Stimulated activated CD4-positive, alpha-beta T cell treated with anti-CD3 and anti-CD28 coated beads, Interleukin-15, amount 100 ng/mL, for 24 hours (primary cell): ENCODE data around the gene ARGLU1.
A peak's percentile ranks its signal among the peaks of the same experiment; 100 is the strongest.

Experiments
- DNase-seq: peaks from one replicate; pipeline ENCODE4 v3.0.0-alpha.2; 2020

Gene ARGLU1

DNA sequence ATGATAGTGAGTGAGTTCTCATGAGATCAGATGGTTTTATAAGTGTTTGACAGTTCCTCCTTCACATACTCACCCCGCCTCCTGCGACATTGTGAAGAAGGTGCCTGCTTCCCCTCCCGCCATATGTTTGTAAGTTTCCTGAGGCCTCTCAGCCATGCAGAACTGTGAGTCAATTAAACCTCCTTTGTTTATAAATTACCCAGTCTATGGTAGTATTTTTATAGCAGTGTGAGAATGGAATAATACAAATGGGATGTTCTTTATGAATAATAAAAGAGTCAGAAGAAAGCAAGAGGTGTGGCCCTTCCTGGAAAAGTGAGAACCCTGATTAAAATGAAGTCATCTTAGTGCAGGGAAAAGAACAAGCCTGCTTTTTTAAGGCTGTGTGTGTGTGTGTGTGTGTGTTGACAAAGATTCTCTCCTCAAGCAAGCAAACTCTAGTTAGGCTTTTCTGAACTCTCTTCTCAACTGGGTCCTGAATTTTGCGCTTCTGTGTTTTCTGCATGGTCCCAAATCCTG, 18.8 kb upstream of the ARGLU1 start:
- no peak for DNase-seq

DNA sequence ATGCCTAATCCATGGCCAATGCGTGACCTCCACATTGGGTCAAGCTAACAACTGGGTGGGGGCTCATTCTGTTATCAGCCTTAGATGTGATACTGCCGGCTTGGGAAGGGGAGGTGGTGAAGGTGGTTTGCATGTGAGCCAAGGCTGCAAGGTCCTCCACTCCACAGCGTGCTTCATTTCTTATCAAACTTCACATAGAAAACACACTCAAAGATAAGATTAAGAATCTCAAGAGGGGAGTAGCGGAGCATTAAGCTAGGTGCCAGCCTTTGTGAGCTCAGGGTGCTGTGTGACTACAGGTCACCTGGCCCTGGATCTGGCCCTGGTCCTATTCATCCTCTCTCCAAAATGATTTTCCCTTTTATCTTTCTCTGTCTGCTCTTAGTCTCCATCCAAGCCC, 13.3 kb upstream of the ARGLU1 start:
- no peak for DNase-seq

DNA sequence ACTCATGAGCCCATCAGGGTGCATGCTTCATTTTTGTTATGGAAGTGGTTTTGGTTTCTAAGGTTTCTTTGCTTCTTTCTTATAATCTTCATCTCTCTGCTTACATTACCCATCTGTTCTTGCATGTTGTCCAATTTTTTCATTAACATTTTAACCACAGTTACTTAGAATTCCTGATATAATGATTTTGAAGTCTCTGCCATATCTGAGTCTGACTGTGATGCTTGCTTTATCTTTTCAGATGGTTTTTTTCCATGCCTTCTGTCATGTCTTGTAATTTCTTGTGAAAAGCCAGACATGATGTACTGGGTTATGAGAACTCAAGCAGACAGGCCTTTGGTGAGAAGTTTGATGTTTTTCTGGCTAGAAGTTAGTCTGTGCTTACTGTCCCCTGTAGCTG, 8.0 kb upstream of the ARGLU1 start:
- DNase-seq: no peak

DNA sequence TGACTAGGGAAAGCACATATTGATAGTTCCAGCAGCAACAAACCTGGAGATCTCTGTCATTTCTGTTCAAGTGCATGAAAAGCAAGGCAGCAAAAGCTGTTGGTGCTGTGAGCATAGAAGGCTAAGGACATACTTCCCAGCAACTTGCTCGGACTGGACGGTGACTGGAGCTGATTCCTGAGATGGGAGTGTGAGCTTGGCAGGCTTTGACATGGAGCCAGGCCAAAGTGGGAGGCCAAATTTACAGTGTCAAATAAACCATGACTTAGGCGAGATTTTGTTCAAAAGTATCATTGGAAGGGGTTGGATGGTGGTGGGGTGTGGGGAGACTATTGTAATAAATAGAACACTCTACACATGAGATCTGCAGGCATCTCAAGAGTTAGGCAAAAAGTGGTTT, 5.9 kb upstream of the ARGLU1 start:
- DNase-seq: no peak

DNA sequence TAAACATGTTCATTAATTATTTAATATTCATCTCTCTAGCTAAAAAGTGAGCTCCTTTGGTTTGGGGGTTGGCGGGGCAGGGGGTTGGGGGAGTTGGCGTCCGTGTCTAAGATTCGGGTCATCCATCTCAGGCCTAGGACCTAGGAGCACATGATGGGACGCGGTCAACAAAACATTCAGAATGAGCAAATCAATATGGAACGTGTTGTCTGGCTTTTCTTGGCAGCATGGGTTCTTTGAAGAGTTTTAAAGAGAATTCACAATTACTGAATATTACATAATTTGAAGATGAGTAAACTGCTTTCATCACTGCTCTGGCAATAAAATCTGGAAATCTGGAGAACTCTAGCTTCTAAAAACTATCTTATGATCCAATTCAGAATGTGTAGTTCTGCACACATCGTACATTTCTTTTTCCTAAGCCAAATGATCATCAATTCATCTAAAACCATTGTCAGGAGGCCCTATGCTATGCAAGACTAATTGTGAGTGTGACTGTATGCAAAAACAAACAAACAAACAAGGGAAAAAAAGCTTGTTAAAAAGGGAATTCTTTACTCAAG, 5.4 kb upstream of the ARGLU1 start:
- no peak for DNase-seq

DNA sequence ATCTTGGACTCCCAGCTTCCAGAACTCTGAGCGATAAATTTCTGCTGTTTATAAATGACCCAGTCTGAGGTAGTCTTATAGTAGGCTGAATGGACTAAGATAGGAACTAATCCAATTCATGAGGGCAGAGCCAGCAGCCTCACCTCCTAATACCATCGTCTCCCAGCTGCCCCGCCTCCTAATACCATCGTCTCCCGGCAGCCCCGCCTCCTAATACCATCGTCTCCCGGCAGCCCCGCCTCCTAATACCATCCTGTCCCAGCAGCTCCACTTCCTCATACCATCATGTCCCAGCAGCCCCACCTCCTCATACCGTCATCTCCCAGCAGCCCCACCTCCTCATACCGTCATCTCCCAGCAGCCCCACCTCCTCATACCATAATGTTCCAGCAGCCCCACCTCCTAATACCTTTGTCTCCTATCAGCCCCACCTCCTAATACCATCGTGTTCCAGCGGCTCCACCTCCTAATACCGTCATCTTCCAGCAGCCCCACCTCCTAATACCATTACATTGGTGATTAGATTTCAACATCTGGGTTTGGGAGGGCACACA, 2.4 kb upstream of the ARGLU1 start:
- peak; percentile 75 for DNase-seq

DNA sequence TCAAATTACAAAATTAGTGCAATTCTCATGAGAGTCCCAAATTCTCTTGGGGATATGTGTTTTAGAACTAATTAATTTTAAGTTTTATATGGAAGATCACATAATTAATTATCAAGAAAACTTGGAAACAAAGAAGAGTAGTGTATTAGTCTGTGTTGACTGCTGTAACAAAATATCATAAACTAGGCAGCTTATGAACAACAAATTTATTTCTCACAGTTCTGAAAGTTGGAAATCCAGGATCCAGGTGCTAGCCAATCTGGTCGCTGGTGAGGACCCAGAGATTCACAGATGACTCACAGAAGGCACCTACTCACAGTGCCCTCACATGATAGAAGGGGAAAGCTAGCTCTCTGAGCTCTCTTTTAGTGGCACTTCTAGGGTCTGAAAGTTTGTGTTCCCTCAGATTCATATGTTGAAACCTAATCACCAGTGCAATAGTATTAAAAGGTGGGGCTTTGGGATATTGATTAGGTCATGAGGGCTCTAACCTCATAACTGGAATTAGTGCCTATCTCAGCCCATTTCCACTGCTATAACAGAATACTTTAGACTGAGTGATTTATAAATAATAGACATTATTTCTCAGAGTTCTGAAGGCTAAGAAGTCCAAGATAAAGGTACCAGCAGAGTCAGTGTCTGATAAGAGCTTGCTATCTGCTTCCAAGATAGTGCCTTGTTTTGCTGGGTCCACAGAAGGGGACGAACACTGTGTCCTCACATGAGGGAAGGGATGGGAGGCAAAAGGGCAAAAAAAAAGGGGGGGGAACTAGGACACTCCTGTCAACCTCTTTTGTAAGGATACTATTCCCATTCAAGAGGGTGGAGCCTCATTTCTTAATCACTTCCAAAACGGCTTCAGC, 1.5 kb upstream of the ARGLU1 start:
- DNase-seq: no peak

DNA sequence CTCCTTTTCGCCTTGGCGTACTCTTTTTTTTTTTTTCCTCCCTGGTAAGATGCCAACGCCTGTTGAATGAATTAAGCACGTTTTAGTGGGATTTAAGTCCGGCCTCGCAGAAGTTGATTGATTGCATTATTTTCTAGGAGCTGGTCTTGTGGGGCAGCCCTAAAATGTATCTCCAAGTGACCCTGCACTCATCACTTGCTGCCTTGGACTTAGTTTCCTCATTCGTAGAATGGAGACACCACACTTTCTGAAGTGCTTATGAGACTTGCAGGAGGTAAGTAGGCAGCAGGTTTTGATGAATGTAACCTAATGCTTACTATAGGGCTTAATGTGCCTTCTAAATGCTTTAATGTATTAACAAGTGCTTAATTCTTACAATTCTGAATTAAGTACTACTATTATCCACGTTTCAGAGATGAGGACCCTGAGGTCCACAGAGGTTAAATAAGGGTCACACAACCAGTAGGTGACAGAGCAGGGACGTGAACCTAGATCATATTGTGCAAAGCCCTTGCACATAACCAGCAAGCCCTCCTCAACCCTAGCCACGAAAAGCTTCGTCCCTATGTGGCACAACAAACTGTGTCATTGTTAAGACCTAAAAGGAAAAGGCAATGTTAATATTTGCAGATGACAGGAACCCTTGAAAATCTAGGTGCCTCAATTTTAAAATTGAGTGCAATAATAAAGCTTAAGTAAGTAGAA, 514 bp upstream of the ARGLU1 start:
- DNase-seq: no peak

DNA sequence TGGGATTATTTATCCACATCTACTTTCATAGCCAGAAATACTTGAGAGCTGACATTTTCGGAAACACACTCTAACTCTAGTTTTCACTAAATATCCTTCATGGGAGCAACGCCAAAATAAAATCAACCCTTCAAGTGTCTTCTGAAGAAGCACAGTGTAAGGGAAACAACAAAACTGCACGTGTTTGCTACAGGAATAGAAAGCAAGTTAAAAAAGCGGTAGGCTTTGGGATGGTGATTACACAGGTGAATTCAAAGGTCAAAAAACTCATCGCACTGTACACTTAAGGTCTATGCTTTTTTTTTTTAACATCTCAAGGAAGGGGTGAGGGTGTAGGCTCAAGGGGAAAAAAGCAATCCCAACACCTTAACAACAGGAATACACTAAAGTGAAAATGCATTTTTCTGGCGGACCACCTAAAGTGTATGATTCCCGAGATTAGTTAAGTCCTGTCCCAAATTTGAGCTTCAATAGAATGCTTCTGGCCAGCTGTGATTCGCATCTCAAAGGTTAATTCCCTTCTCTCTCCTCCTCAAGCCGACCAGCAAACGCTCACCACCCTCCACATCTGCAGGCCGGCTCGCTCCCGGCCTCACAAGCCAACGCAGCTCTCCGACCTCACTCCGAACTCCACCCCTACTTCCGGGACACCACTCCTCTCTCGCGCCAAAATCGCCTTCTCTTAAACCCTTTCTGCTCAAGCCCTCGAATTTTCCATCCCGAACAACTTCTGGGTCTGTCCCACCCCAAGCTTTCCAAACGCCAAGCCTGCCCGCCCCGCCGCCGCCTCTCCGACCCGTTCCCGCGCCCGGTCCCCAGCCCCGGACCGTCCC, 1.1 kb downstream of the ARGLU1 start:
- peak; percentile 59 for DNase-seq

DNA sequence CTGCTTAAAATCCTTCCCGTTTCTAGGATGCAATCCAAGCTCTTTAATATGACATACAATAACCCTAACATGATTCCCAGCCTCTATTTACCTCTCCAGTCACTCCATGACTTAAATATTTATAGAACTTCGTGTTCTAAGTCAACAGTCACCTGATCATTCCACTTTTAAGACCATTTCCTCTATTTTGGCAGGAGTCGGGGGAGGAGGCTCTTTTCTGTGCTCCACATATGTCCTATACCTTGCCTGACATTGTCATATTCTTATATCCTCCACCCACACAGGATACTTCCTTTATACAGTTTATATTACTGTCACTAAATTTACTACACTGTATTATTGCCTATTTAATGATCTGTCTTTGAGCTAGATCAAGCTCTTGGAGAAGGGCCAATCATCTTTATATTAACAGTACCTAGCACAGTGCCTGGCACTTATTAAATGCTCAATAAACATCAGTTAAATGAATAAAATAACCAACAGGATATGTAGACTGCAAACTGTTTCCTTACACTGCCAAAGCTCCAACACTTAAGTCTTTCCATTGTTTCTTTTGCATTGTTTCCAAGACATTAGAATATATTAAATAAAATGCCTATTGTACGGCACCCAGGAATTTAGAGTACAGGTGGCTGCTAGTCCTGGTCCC, 2.7 kb downstream of the ARGLU1 start:
- DNase-seq: no peak

DNA sequence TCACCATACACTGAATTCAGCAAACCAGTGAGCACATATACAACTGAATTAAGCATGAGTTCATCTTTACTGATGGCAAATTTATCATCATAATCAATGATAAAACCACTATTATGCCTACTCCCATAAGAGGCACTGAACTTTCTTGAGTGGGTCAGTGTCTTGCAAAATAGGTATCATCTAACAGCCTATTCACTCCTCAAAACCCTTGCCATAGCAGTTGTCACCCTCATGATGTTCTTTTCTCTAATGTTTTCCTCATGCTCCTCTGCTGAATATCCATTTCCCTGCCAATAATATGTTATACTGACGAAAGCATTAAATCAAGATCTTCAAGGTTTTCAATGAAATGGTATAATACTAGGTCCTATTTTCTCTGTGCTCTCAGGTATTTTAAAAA, 5.6 kb downstream of the ARGLU1 start:
- no peak for DNase-seq

DNA sequence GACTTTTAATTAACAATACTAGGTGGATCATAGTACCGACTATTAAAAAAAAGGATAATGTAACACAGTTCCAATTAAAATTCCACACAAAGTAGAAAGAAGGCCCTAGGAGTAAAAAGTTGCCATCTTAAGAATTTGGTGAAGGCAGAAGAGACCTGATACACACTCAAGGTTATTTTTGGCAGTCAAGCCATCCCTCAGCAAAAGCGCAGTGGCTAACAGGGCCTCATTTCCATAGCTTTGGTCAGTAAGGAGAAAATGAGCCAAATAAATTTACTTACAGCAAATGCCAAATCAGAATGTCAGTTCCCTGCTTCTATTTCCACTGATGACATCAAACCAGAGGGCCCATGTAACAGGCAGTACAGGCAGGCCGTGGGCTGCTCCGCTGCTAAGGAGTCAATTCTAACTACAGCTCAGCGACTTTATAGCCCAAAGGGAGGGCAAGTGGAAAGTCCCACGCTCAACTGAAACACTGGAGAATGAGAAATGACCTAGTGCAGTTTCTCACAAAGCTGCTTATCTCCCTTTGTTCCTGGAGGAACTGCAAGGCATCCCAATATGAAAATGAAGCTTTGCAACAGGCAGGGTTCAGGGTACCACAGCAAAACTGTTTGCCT, 6.3 kb downstream of the ARGLU1 start:
- peak; percentile 70 for DNase-seq

DNA sequence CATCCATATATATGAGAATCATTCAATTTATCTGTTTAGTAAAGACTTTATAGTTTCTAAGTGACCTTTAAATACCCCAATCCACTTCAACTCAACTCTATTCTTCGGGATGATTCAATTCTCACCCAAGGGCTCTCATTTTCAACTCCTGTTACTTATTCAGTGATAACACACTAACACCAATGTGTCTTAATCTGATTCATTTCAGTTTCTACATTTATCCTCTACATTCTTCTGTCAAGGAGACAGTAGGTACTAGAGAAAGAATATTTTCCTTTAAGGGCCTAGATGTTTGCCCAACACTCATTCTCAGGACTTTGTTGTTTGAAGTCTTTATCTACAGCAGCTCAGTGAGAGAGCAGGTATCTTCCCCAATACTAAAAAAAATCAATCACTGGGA, 7.1 kb downstream of the ARGLU1 start:
- DNase-seq: no peak

DNA sequence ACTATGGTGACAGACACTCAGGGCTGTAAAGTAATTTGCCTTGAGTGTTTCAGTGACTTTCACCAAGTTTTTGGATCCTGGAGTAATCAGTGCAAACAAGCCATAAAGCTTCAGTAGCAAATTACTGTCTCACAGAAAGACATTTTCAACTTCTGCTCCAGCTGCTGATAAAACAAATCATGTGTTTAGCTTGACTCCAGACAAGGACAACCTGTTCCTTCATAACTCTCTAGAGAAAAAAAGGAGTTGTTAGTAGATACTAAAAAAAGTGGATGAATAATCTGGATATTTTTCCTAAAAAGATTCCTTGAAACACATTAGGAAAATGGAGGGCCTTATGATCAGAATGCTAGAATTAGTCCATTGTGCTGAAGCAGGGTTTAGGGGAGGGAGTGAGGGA, 9.4 kb downstream of the ARGLU1 start:
- no peak for DNase-seq

DNA sequence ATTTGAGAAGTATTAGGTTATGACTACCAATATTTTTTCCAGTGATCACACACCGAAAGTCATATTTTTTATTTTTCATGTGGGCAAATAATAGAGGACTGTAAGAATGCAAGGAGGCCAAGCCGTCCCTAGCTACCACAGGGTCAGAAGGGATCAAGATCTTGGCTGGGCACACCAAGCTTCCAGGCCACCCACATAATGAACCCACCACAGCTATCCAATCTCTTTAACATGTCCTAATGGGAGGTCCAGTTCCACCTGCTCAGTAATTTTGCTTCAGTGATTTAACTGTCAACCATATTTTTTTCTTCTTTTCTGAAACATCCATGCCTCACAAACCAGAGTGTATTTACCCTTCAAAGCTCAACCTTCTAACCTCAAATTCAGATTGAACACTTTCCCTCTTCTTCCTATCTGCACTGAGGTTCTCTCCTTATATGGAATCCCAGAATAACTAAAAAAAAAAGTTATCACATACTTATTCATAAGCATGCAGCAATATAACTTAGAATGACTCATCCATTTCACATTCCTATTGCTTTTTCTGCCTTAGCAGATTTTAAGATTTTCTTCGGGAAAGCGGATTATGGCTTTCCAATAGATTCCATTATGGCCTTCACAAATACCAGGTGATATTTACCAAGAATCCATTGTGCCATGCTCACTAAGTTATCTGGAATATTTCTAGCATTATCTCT, 12.2 kb downstream of the ARGLU1 start:
- no peak for DNase-seq

DNA sequence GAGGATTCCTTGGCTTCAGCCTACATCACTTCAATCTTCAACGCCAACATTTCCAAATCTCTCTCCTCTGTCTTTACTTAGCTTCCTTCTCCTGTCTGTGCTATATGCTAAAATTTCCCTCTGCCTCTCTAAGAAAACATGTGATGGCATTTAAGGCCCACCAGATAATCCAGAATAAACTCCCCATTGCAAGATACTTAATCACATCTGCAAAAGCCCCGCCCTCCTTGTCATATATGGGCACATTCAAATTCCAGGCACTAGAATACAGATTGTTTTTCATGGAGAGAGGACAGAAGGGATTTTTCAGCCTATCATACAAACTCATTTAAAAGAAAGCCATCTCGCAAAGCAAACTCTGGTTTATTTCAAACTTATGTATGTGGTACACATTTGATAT, 16.2 kb downstream of the ARGLU1 start:
- no peak for DNase-seq

DNA sequence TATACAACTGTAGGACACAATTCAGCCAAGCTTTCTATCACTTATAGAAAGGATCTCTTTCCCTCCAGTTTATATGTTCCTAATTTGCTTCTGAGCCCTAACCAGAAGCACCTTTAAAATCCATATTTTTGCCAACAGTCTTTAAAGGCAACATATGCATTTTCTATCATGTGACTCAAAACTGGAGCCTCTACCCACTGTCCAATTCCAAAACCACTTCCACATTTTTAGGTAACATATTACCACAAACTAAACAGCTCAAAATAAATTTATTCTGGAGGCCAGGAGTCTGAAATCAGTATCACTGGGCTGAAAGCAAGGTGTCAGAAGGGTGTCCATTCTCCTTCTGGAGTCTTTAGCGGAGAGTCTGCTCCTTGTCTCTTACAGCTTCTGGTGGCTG, 16.6 kb downstream of the ARGLU1 start:
- DNase-seq: no peak

DNA sequence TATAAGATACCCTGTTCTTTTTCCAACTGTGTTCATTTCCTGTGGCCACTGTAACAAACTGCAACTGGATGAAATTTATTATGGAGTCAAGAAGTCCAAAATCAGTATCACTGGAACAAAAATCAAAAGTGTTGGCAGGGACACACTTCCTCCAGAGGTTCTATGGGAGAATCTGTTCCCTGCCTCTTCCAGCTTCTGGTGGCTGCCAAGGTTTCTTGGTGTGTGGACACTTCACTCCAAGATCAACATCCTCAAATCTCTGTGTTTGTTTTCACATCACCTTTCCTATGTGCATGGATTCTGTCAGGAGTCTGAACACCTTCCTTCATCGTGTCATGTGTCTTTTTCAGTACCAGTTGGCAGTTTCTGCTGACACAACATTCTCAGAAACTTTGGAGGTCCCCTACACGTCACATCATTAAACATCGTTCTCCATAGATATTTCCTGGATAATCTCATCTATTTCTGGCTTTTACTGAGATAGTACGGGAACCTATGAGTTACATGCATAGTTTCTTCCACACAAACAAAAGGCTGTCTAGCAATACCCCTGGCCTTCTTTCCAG, 17.3 kb downstream of the ARGLU1 start:
- no peak for DNase-seq

DNA sequence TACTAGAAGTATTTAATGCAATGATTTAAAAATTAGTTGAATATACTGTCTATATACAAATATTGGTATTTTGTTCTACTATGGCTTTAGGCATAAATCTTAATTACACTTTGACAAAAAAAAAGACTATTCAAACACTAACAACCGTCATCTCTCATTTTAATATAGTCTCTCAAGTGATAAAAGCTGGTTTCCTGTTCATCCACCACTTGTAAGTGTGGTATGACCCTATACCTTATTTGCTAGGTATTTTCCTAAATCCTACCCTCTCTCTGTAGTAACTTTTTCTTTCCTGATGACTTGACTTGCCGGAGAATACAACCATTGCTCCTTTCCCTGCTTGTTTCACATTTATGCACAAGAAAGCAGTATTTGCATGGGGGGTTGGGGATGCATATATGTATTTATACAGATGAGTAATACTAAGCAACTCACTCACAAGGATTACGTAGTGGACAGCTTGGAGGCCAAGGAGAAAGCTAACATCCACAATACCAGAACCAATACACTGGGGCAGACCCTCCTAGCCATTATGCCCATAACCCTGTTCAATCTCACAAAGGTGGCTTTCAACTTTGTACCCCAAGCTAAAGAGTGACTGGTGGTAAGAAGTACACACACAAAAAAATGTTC, 19.8 kb downstream of the ARGLU1 start:
- no peak for DNase-seq

DNA sequence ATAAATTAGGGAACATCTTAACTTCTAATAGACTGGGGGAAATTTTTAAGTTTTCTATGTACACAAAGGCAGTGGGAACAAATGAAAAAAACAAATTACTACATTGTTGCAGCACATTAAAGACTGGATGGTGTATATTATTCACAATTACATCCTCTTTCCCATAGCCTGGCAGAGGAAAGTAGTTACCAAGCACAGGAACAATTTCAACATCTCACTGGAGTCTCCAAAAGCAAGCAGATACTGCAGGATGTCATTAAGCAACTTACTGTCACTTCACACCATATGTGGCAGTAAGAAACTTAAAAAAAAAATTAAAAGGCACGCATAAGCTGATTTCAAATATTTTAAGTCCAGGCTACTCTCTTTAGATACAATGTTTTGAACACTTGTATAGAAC, 26.1 kb downstream of the ARGLU1 start:
- DNase-seq: no peak
